ENCODE results near the gene SPATA2L. TPM values are rescaled to one million over a fixed set of nuclear protein-coding genes. Genes with fewer than 3 reads are reported as not detected.
A peak's percentile ranks its signal among the peaks of the same experiment; 100 is the strongest.

SPATA2L gene
- total RNA-seq, 1 donor from 2014 or later, result 7.5 TPM

- Mint-ChIP-seq H3K36me3 (ENCODE audit: low read depth, unreplicated experiment) (peaks cover 38% of the 10 kb centered on the region), H3K9me3 (ENCODE audit: unreplicated experiment) (no peaks in the 10 kb centered on the region), H3K4me3 (ENCODE audit: unreplicated experiment) (no peak overlapping the region), H3K4me1 (ENCODE audit: unreplicated experiment) (no peaks in the 10 kb centered on the region), H3K27ac (ENCODE audit: unreplicated experiment) (no peak overlapping the region), H3K27me3 (ENCODE audit: unreplicated experiment) (peaks cover 9% of the 10 kb centered on the region)
- TF ChIP-seq CTCF (IDR thresholded peaks at IDR 0.05; ENCODE audit: unreplicated experiment), result no peak
- DNase-seq (ENCODE audit: low spot score), result no peak
Measured at GRCh38 chr16:89729293-89729692, 27.8 kb upstream of the SPATA2L start.

GRCh38 chr16:89727406-89728120 is 26.1 kb upstream of the SPATA2L start:
- Mint-ChIP-seq H3K36me3 (ENCODE audit: low read depth, unreplicated experiment) (peaks cover 31% of the 10 kb centered on the region), H3K27ac (ENCODE audit: unreplicated experiment) (no peak overlapping the region), H3K9me3 (ENCODE audit: unreplicated experiment) (no peaks in the 10 kb centered on the region), H3K27me3 (ENCODE audit: unreplicated experiment) (peaks cover 11% of the 10 kb centered on the region), H3K4me1 (ENCODE audit: unreplicated experiment) (peaks cover 10% of the 10 kb centered on the region), H3K4me3 (ENCODE audit: unreplicated experiment) (peak overlapping the region; percentile 26)
- no peak for DNase-seq (ENCODE audit: low spot score)
- no peak for TF ChIP-seq CTCF (IDR thresholded peaks at IDR 0.05; ENCODE audit: unreplicated experiment)

- Mint-ChIP-seq H3K27me3 (ENCODE audit: unreplicated experiment) (peaks cover 18% of the 10 kb centered on the region), H3K36me3 (ENCODE audit: low read depth, unreplicated experiment) (peaks cover 16% of the 10 kb centered on the region), H3K4me1 (ENCODE audit: unreplicated experiment) (peaks cover 13% of the 10 kb centered on the region), H3K4me3 (ENCODE audit: unreplicated experiment) (peak overlapping the region; percentile 86), H3K27ac (ENCODE audit: unreplicated experiment) (no peak overlapping the region), H3K9me3 (ENCODE audit: unreplicated experiment) (no peaks in the 10 kb centered on the region)
- DNase-seq (ENCODE audit: low spot score), result no peak
- no peak for TF ChIP-seq CTCF (IDR thresholded peaks at IDR 0.05; ENCODE audit: unreplicated experiment)
Measured at GRCh38 chr16:89723279-89724250, 22.1 kb upstream of the SPATA2L start.

GRCh38 chr16:89722392-89723278 is 21.1 kb upstream of the SPATA2L start:
- no peak for DNase-seq (ENCODE audit: low spot score)
- no peak for TF ChIP-seq CTCF (IDR thresholded peaks at IDR 0.05; ENCODE audit: unreplicated experiment)
- H3K4me3 Mint-ChIP-seq (ENCODE audit: unreplicated experiment), result peak overlapping the region; percentile 86
- peaks cover 21% of the 10 kb centered on the region for H3K27me3 Mint-ChIP-seq (ENCODE audit: unreplicated experiment)
- no peaks in the 10 kb centered on the region for H3K9me3 Mint-ChIP-seq (ENCODE audit: unreplicated experiment)
- no peak overlapping the region for H3K27ac Mint-ChIP-seq (ENCODE audit: unreplicated experiment)
- H3K36me3 Mint-ChIP-seq (ENCODE audit: low read depth, unreplicated experiment), result peaks cover 16% of the 10 kb centered on the region
- H3K4me1 Mint-ChIP-seq (ENCODE audit: unreplicated experiment), result peaks cover 13% of the 10 kb centered on the region

Measured in endothelial cell (in vitro differentiated cells).